ENCODE results near the gene COG3. TPM values are rescaled to one million over a fixed set of nuclear protein-coding genes. Genes with fewer than 3 reads are reported as not detected.

COG3 gene
- total and polyA plus RNA-seq, 4 donors = 7.4 to 39.3 (median 26.6) TPM

Other genes starting within 250 kb of the COG3 start
- 1,000 to 10,000 TPM; 3,196 to 4,441 TPM for gene TPT1, start 123.8 kb upstream of the COG3 start, total RNA-seq
- over 10,000 TPM in 1 of 2 donors, 1,000 to 10,000 TPM in 1; 5,995 to 18,191 TPM for gene TPT1, start 123.8 kb upstream of the COG3 start, polyA plus RNA-seq
- 10 to 100 TPM; 22.2 to 31.9 TPM for gene SLC25A30, start 46.6 kb upstream of the COG3 start, total RNA-seq
- 10 to 100 TPM; 12.3 to 21.4 TPM for gene SLC25A30, start 46.6 kb upstream of the COG3 start, polyA plus RNA-seq
- gene ERICH6B, start 150.8 kb downstream of the COG3 start, total RNA-seq = not detected
- gene ERICH6B, start 150.8 kb downstream of the COG3 start, polyA plus RNA-seq = not detected
- not detected for gene CBY2, start 237.4 kb downstream of the COG3 start, total RNA-seq
- gene CBY2, start 237.4 kb downstream of the COG3 start, polyA plus RNA-seq = not detected

Measured in aorta (tissue), 4 donors.